PC-3 (cell line): ENCODE data around the gene NEGR1. TPM values are rescaled to one million over a fixed set of nuclear protein-coding genes. Genes with fewer than 3 reads are reported as not detected.
A peak's percentile ranks its signal among the peaks of the same experiment; 100 is the strongest.

ENCODE experiments used
- ATAC-seq: fragments of 200-7000 bp; cut with Tn5 transposase; 2 replicates; pipeline ENCODE4 v1.9.1; 2020; ENCODE audit warnings: mild to moderate bottlenecking, moderate library complexity
- BruUV-seq: library from RNA; stranded (reverse); fragments of 400-500 nt; replicated peaks from 2 replicates; lab custom pipeline; 2021; lab: Mats Ljungman, UMichigan
- CTCF ChIA-PET: fragments of 300-600 bp; sonication (Branson Sonifier 250); formaldehyde crosslinking; loops from one replicate; lab custom pipeline; 2022; ENCODE audit warnings: antibody characterized with exemption; lab: Charles Lee
- POLR2A ChIA-PET: fragments of 300-600 bp; sonication (Branson Sonifier 250); formaldehyde crosslinking; loops from one replicate; lab custom pipeline; 2022; ENCODE audit warnings: antibody characterized with exemption; ENCODE audit not compliant: unreplicated experiment; lab: Charles Lee
- DNase-seq: peaks from one replicate; pipeline ENCODE4 v3.0.0-alpha.2; 2015
- H2AFZ ChIP-seq: fragments of 300-600 bp; sonication (generic); 2 replicates; pipeline ENCODE4 v1.6.0; 2016; ENCODE audit warnings: antibody characterized with exemption, low read length
- H3F3A ChIP-seq: fragments of 300-600 bp; sonication (generic); one replicate; pipeline ENCODE4 v1.6.0; 2017; ENCODE audit warnings: antibody characterized with exemption, low read length, control low read depth, mild to moderate bottlenecking; ENCODE audit not compliant: unreplicated experiment
- H3K27ac ChIP-seq: fragments of 300-600 bp; sonication (generic); 2 replicates; pipeline ENCODE4 v1.5.1; 2016; ENCODE audit warnings: mild to moderate bottlenecking, low read length
- H3K27me3 ChIP-seq: fragments of 300-600 bp; sonication (generic); 2 replicates; pipeline ENCODE4 v1.6.1; 2016; ENCODE audit warnings: low read length, mixed read lengths
- H3K36me3 ChIP-seq: fragments of 300-600 bp; sonication (generic); 2 replicates; pipeline ENCODE4 v1.6.1; 2016; ENCODE audit warnings: low read depth, mixed run types, low read length, mixed read lengths
- H3K4me1 ChIP-seq: fragments of 300-600 bp; sonication (generic); 2 replicates; pipeline ENCODE4 v1.5.1; 2016; ENCODE audit warnings: low read length; ENCODE audit not compliant: insufficient read depth
- H3K4me2 ChIP-seq: fragments of 300-600 bp; sonication (generic); 2 replicates; pipeline ENCODE4 v1.6.0; 2016; ENCODE audit warnings: low read length
- H3K4me3 ChIP-seq: fragments of 300-600 bp; sonication (generic); 2 replicates; pipeline ENCODE4 v1.5.1; 2016; ENCODE audit warnings: mild to moderate bottlenecking, low read length, mixed read lengths
- H3K79me2 ChIP-seq: fragments of 300-600 bp; sonication (generic); 2 replicates; pipeline ENCODE4 v1.6.1; 2017; ENCODE audit warnings: low read length, mixed read lengths
- H3K9ac ChIP-seq: fragments of 300-600 bp; sonication (generic); 2 replicates; pipeline ENCODE4 v1.6.0; 2016; ENCODE audit warnings: mild to moderate bottlenecking, low read length
- H3K9me2 ChIP-seq: fragments of 300-600 bp; sonication (generic); replicated peaks from 2 replicates; pipeline ENCODE4 v1.6.1; 2016; ENCODE audit warnings: mixed run types, low read length, mixed read lengths
- H3K9me3 ChIP-seq: fragments of 300-600 bp; sonication (generic); 2 replicates; pipeline ENCODE4 v1.6.1; 2016; ENCODE audit warnings: low read length, mixed read lengths
- H4K20me1 ChIP-seq: fragments of 300-600 bp; sonication (generic); 2 replicates; pipeline ENCODE4 v1.6.1; 2016; ENCODE audit warnings: low read length, mixed read lengths
- EZH2 ChIP-seq: fragments of 300-600 bp; sonication (generic); IDR thresholded peaks from one replicate; pipeline ENCODE4 v1.6.1; 2017; ENCODE audit warnings: antibody characterized with exemption, mild to moderate bottlenecking, low read length; ENCODE audit not compliant: unreplicated experiment
- EZH2phosphoT487 ChIP-seq: fragments of 300-600 bp; sonication (generic); IDR thresholded peaks from 2 replicates; pipeline ENCODE4 v1.6.1; 2018; ENCODE audit warnings: mild to moderate bottlenecking, antibody characterized with exemption, low read length, borderline replicate concordance
- intact Hi-C: fragments of 100-400 bp; cut with micrococcal nuclease; formaldehyde crosslinking; loops from 2 replicates; pipeline ENCODE4 v1.9.0; 2023
- total RNA-seq: library from RNA; depleted of rRNA; stranded (reverse); fragments of >200 nt; gene quantifications from 2 replicates; pipeline ENCODE4 v1.2.3, GENCODE V29; 2014
- TF ChIP-seq, protein P1 (sequence below): fragments of 300-600 bp; sonication (generic); conservative IDR thresholded peaks from 2 replicates; pipeline ENCODE4 v1.5.1; 2017; ENCODE audit warnings: antibody characterized with exemption, low read depth, mild to moderate bottlenecking, low read length

NEGR1 gene
- total RNA-seq, 1 experiment from 2014 or later: 3.4 TPM

DNA sequence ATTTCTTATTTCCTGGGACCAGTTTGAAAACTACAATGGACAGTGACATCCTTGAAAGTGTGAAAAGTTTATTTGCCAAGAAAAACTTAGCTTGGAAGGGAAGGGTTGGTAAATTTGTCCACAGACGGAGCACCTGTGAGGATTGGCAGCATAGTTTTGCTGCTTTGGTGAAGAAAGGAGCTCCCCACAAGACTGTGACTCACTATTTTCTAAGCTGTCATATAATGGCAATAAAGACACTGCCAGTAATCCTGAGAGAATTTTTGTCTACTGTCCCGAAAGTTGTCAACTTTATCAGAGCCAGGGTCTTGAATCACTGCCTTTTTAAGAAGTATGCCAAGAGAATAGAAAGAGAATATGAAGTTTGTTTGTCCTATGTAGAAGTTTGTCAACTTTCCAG is 230.8 kb downstream of the NEGR1 start:
- ChIA-PET CTCF (no interaction called here), POLR2A (no interaction called here)
- Histone ChIP-seq H3K4me1 (no peaks in the 10 kb centered on the region), H3K9me3 (no peaks in the 10 kb centered on the region), H3K4me2 (no peak overlapping the region), H3K27me3 (no peaks in the 10 kb centered on the region), H2AFZ (no peak overlapping the region), H3K36me3 (no peaks in the 10 kb centered on the region), H3K9me2 (no peaks in the 10 kb centered on the region), H3K9ac (no peak overlapping the region), H3K27ac (no peak overlapping the region), H4K20me1 (no peaks in the 10 kb centered on the region), H3K79me2 (no peaks in the 10 kb centered on the region), H3F3A (no peaks in the 10 kb centered on the region), H3K4me3 (no peak overlapping the region)
- TF ChIP-seq, protein P1, sequence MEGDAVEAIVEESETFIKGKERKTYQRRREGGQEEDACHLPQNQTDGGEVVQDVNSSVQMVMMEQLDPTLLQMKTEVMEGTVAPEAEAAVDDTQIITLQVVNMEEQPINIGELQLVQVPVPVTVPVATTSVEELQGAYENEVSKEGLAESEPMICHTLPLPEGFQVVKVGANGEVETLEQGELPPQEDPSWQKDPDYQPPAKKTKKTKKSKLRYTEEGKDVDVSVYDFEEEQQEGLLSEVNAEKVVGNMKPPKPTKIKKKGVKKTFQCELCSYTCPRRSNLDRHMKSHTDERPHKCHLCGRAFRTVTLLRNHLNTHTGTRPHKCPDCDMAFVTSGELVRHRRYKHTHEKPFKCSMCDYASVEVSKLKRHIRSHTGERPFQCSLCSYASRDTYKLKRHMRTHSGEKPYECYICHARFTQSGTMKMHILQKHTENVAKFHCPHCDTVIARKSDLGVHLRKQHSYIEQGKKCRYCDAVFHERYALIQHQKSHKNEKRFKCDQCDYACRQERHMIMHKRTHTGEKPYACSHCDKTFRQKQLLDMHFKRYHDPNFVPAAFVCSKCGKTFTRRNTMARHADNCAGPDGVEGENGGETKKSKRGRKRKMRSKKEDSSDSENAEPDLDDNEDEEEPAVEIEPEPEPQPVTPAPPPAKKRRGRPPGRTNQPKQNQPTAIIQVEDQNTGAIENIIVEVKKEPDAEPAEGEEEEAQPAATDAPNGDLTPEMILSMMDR: no peak
- TF ChIP-seq EZH2 (no peak), EZH2phosphoT487 (no peak)
- ATAC-seq: peak; percentile 83
- intact Hi-C loops: no loop called here
- DNase-seq: peak; percentile 49
- BruUV-seq: no TSS peak

DNA sequence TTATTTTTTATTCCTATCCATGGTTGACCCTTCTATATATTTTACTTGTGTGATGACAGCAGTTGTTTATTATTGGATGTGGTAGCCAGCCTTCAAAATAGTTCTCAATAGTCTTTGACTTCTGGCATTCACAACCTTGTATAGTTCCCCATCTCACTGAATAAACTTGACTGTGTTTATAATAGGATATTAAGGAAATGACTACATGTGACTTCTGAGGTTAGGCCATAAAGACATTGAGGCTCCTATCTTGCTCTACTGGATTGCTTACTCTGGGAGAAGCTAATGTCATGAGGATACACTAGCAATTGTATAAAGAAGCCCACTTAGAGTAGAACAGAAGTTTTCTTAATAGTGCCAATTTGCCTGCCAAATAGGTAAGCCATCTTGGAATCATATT is 231.8 kb downstream of the NEGR1 start:
- no TSS peak for BruUV-seq
- Histone ChIP-seq H3K27me3 (no peaks in the 10 kb centered on the region), H3F3A (no peaks in the 10 kb centered on the region), H3K27ac (no peak overlapping the region), H3K9ac (no peak overlapping the region), H2AFZ (no peak overlapping the region), H3K4me3 (no peak overlapping the region), H3K4me1 (no peaks in the 10 kb centered on the region), H3K79me2 (no peaks in the 10 kb centered on the region), H4K20me1 (no peaks in the 10 kb centered on the region), H3K36me3 (no peaks in the 10 kb centered on the region), H3K9me3 (no peaks in the 10 kb centered on the region), H3K4me2 (no peak overlapping the region), H3K9me2 (no peaks in the 10 kb centered on the region)
- no peak for ATAC-seq
- no peak for DNase-seq
- ChIA-PET CTCF (no interaction called here), POLR2A (no interaction called here)
- TF ChIP-seq EZH2 (no peak), EZH2phosphoT487 (no peak)
- TF ChIP-seq, protein P1: no peak
- intact Hi-C loops: no loop called here

DNA sequence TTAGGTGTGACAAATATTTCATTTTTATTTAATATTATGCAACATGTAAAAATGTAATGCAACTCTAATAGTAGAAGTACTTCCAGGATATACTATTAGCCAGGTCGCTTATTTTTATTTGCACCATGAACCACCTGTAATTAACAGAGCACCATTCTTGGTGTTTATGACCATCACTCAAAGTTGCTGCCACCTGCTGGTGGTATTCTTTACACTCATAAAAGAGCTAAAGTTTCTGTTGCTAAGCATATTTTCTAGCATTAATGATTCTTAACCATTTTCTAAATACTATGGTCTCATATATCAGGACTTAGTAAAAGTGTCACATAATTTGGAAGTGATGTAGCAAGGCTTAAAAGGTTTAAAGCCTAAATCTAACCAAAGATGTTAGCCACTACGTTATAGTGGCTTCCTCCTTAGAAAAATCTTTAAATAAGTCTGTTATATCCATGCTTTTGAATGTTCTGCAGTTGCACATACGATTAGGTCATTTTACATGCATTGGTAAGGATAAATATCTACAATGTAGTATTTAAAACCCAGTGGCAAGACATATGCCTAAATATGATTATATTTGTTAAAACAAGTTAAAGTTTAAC is 244.5 kb downstream of the NEGR1 start:
- intact Hi-C loops: loop anchor here (1.0 to 2.0 kb wide), 3 partner anchors 450 to 944 kb away; no protein-coding TSS in a partner anchor
- ATAC-seq (peak; percentile 29; the same call in 1 of the 2 replicates), DNase-seq (peak; percentile 67)
- Histone ChIP-seq H3K9me3 (no peaks in the 10 kb centered on the region), H3K79me2 (no peaks in the 10 kb centered on the region), H3K27me3 (no peaks in the 10 kb centered on the region), H3F3A (no peaks in the 10 kb centered on the region), H3K4me1 (no peaks in the 10 kb centered on the region), H3K27ac (no peak overlapping the region), H3K9me2 (no peaks in the 10 kb centered on the region), H2AFZ (no peak overlapping the region), H3K4me3 (no peak overlapping the region), H3K36me3 (no peaks in the 10 kb centered on the region; the same call in 1 of the 2 replicates), H3K9ac (no peak overlapping the region), H4K20me1 (no peaks in the 10 kb centered on the region), H3K4me2 (no peak overlapping the region)
- BruUV-seq: no TSS peak
- ChIA-PET CTCF (interaction anchor here (0.6 to 1.2 kb wide), 9 partner anchors 14 to 1028 kb away, joined by 3 to 6 read pairs (median 4); no protein-coding TSS in a partner anchor), POLR2A (no interaction called here)
- no peak for TF ChIP-seq EZH2
- no peak for TF ChIP-seq EZH2phosphoT487
- TF ChIP-seq, protein P1: peak; percentile 85
